Activated CD8-positive, alpha-beta memory T cell treated with anti-CD3 and anti-CD28 coated beads, Interleukin-2, amount 50 U/mL, for 4 hours (primary cell): ENCODE measurements around the gene CACNB2.
"Not testable (repeated sequence)": the region's sequence is repeated elsewhere in the genome, so short reads cannot be mapped to it uniquely, and the experiment has no call there.

Experiments used
- DNase-seq: peaks from one replicate; pipeline ENCODE4 v3.0.0-alpha.2; 2020

Gene CACNB2

DNA sequence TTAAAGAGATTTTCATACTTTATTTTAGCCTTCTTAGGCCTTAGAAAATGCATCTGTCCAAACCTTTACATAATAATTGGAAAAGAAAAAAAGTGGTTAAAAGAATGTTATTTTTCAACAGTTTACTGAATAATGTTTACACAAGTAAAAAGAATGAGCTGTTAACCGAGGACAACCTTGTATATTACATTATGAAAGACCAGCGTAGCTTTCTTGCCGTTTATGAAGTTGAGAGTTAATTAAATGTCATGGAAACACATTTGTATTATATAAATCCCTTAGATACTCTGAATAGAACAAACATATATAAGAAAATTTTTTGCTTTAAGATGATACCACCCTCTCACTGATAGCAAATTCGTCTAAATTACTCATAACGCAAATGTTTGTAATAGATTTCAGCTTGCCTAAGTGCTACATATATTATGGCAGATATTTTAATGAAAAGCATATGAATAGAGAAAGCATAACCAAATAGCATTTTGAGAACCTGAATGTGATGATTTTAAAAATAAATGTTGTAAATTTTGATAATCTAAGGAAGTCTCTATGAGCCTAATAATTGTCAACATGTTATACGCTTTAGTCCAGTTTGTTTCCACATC lies 9.1 kb downstream of the CACNB2 start:
- no peak for DNase-seq

DNA sequence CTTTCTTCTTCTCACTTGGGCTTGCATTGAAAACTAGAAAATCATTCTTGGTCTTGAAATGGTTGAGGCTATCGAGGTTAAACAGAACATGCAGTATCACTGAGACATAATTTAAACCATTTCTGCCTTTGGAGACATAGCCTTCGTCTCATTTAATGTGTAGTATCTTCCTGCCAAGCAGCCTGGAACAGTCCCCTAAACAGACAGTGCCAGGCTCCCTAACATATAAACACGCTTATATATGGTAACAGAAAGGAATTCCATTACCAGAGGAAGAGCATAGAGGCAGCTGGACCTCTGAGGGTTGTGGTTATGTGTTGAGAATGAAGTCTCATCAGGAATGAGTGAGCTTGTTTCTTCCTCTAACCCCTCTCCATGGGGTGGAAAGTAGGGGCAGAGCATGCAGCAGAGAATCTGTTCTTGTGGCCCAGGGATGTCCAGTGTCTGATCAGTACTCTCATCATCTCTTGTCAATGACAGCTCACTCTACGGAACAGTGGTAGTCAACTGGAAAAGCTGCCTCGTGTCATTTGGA lies 11.2 kb downstream of the CACNB2 start:
- DNase-seq = no peak

DNA sequence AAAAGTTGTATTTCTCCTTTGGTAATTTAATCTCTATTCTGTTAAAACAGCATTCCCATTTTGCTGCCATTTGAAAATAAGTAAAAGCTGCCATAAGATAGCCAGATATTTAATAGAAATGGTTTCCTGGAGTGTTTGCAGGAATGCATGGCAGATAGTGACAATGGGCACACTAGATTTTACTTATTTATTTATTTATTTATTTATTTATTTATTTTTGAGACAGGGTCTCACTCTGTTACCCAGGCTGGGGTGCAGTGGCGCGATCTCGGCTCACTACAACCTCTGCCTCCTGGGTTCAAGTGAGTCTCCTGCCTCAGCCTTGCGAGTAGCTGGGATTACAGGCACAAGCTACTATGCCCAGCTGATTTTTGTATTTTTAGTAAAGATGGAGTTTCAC lies 13.2 kb downstream of the CACNB2 start:
- not testable (repeated sequence) for DNase-seq

DNA sequence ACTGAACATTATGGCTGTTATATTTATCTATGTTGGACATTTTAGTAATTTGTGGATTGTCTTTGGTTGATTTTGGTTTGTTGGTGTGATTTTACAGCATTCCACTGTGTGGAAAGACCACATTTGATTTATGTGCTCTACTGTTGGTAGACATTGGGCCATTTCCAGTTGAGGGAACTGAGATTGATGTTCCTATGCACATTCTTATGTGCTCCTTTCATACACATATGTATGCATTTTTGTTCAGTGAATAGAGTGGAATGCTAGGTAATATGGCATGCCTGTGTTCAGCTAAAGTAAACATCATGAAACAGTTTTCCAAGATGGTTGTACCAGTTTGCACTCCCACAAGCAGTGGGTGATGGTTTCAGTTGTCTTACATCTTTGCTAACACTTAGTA lies 15.1 kb downstream of the CACNB2 start:
- no peak for DNase-seq

DNA sequence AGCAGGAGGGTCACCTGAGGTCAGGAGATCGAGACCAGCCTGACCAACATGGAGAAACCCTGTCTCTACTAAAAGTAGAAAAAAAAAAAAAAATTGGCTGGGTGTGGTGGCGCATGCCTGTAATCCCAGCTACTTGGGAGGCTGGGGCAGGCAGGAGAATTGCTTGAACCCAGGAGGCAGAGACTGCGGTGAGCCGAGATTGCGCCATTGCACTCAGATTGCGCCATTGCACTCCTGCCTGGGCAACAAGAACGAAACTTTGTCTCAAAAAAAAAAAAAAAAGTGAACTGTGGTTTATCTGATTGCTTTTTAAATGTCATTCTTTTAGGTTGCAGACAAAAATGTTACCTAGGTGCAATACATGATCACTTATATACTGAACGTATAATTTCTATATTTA lies 16.6 kb downstream of the CACNB2 start:
- not testable (repeated sequence) for DNase-seq

DNA sequence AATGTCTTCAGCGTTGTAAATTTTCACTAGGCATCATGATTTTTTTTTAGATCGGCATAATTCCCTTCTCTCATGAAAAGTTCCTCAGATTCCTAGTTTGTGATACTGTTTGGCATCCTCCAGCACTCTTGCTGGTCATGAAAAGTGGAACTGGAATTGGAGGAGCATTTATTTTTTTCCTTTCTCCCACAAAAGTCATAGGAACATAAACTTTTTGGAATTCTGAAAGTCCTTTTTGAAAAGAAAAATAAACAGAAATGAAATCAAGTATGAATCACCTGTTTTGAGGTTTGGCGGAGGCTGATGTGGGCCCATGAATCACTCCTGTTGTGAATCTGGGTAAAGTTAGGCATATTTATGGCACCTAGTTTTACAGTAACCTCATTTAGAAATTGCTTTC lies 17.7 kb downstream of the CACNB2 start:
- DNase-seq = no peak

DNA sequence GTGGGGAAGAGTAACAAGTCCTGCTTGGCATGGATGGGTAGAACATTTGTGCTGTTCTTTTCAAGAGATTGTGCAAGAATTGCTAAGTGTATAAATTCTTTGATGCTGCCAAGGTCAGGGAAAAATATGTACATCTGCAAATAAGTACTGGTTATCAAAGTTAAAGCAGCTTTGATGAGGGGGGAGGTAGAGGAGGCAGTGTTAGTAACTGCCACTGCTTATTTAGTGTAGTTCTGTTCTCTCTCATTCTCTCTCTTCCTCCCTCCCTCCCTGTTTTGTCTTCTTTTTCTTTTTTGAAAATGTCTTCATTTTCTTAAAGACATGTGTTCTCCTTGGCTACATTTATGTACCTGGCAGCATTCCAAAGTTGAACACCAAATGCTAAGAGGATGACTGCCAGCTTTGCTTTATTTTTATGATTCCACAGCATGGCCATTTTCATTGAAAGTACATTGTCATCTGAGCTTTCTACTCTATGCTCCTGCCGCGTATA lies 18.6 kb downstream of the CACNB2 start:
- DNase-seq = no peak

DNA sequence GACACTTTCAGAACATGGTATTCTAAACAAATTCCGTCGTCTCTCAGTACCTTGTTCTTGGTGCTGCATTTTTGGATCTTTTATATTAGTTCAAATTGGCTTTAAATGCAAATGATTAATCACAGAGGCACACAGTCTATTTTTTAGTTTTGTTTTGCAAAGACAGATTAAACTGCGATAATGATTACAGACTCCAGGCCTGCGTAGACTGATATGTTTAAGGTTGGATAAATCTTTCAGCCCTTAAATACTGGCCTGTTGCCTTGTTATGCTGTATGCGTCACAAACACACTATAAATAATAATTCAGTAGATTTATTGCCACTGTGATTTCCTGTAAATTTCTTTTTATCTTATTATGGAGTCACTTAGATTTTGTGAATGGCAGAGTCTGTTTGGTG lies 19.3 kb downstream of the CACNB2 start:
- no peak for DNase-seq

DNA sequence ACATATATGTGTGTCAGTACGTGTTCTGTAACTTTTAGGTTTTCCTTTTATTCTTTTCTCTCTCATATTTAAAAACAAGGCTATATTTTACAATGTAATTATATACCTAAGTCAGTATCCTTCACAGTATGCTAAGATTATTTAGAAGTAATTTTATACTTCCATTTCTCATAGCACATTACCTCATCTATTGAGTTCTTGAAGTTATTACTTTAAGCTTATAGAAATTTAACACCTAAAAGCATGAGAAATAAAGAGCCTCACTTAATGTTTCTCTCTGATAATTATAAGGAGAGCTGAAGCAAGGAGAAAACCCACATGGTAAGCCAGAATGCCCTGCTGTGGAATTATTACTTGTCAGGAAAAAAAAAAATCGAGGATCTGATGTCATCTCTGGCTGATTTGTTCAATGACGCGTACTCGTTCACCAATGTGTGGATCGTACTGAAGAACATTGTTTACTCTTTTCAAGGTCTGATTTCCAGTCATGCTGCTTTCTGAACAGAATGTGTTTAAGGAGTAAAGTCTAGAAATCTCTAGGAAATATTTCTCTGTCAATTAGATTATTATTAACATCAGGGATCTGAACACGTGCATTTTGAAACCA lies 21.9 kb downstream of the CACNB2 start:
- no peak for DNase-seq

DNA sequence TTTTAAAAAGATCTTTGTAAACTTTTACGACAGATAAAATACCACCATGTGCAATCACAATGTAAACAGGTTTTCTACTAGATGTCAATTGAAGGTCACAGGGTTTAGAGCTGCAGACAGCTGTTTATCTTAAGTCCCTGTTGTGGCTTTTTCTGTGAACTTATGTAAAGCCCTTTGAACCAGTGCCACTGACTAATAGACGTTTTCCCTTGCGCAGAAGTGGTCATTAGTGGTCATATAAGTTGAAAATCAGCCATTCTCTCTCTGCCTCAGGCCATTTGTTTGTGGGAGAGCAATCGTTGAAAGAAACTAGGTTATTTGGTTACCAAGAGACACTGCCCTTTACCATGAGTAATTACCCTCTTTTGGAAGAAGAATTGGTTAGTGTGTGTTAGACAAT lies 23.9 kb downstream of the CACNB2 start:
- no peak for DNase-seq

DNA sequence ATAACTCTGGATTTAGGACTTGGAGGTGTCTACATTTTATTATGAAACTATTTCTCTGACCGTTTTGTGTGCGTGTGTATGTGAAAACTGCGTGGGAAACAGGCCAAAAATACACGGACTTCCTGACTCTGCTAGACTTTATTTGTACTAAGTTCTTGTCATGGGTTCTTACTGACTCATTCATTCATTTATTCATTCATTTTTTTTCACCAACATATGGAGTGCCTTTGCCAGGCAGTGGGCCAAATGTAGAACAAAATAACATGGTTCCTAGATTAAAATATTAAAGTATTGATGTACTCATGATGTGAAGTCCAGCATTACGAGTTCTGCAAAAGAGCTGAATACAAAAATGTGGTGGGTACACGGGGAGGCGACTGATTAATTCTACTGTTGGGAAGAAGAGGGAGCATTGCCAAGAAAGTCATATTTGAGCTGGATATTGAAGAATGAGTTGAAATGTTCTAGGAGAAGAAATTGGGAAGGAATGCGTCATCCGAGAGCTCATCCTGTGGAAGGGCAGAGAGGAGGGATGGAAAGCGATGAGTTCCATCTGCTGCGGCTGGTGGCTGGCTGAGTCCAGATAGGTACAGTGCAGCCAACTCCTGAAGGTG lies 24.6 kb downstream of the CACNB2 start:
- DNase-seq = no peak

DNA sequence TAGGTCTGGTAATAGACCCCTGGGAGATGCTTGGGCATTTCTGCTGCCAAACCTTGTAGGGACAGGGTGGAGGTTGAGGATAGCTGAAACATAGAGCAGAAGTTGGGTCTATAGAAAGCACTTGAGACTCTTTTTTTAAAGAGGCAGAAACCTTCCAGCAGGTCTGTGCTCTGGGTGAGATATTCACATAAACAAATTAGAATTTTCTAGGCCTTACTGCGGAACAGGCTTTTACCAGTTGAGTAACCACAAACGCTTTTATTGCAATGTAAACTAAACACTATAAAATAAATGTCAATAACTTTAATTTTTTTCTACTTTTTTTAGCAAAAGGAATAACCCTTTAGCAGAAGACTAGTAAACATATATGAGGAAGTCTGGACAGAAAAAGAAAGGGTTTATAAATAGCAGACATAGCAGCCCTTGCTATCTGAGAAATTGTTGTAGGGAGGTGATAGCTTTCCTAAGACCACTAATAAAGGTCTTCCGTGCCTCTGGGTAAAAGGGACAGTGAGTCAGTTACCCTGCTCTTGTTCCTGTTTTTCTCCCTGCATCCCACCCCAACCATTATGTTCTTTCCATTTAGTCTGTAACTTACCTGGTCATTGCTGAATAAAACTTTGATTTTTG lies 38.7 kb downstream of the CACNB2 start:
- DNase-seq = no peak

DNA sequence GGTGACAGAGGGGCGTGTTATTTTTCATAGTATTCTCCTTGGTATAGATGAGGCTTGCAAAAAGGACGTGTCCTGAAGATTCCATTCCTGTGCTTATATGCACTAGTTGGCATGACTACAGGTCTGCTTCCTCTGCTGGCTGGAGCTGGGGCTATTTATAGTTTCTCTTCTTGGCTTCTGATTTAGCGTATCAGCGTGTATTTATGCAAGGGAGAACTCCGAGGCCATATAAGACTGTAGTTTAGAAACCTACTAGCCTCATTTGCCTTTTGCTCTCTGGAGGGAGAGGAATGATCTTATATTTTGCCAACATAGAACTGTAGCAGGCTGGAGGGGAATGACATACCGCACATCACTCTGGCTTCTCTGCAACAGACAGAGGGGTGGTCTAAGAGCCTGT lies 39.7 kb downstream of the CACNB2 start:
- DNase-seq = no peak

DNA sequence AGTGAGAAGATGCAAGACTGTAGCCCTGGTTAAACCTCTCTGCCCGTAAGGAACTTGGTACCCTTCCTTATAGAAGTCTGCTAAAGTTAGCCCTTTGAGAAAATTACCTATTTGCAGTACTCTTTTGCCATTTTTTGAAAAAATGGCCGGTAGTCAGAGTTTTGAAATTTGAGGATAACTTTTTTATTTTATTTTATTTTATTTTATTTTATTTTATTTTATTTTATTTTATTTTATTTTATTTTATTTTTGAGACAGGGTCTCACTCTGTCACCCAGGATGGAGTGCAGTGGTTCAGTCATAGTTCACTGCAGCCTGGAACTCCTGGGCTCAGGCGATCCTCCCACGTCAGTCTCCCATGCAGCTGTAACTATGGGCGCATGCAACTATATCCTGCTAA lies 41.2 kb downstream of the CACNB2 start:
- not testable (repeated sequence) for DNase-seq

DNA sequence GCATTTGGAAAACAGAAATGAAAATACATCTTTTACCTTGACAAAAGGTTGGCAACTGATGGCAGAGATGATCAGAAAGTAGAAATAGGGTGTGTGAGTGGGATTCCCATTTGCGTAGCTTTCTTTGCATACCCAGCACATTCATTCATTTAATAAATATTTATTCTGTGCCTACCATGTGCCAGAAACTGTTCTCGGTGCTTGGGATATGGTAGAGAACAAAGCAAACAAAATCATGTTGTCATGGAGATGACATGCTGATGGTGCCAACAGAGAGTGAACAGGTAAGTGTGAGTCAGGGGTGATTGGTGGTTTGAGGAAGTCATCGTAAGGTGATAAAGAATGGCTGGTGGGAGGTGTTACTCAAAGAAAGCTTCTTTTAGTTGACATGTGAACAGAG lies 45.4 kb downstream of the CACNB2 start:
- no peak for DNase-seq

DNA sequence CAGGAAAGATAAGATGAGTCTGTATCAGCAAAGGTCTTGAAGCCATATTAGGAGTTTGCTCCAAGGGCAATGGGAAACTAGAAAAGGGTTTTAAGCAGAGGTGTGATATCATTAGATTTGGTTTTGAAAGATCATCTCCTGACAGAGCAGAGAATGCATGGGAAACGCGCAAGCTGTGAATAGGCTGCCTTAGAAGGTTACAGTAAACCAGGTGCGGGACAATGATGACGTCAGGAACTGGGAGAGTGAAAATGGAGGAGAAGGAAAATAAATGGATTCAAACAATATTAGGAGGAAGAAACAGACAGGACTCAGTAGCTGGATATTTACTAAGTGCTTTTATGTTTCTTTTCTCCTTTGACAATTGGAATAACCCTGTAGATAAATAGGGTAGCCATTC lies 50.6 kb downstream of the CACNB2 start:
- DNase-seq = no peak

DNA sequence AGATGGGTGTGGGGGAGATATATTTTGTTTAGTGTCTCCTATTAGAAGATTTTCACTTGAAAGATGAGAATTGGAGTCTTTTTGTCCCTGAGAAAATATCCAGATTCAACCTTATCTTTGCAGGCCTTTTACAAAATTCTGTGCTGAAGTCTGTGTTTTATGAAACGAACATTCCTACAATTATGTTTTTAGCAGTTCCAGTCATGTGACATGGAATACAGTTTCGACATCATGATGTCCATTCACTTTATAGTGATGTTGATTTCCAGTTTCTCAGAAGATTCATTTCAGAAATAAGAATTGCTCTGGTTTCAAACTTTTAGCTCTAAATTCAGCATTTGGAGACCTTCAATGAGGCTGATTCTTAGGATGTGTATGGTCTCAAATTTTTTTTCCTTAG lies 54.4 kb downstream of the CACNB2 start:
- DNase-seq = no peak

DNA sequence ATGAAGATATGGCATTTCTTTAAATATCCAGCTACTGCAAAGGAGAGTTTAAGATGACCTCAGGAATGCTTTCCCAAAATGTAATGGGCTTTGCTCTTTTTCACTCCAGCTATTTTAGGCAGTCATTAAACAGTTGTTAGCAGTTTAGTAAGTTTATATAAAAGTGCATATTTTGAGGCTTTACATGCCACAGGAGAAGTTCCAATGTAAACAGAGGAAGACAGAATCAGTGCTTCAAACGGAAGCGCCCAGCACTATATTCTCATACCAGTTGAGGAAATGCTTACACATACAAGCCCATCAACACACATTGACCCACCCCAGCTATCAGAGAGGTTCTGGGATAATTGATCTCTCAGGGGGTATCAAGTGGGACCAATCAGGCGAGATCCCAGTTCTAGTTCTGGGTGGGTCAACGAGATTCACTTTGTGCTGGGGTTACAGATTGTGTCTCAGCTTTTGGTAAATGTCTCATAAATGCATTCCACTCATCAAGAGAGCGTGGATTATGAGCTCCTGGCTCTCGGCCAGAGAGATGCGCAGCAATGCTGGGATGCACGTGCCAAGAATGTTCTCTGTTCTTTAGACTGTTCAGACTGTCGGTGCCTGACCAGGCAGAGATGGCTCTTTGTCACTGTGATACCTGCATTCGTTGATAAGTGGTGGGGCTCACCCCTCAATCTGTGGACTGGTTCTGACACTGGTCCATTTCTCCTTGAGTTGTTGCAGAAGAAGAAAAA lies 55.0 kb downstream of the CACNB2 start:
- no peak for DNase-seq

DNA sequence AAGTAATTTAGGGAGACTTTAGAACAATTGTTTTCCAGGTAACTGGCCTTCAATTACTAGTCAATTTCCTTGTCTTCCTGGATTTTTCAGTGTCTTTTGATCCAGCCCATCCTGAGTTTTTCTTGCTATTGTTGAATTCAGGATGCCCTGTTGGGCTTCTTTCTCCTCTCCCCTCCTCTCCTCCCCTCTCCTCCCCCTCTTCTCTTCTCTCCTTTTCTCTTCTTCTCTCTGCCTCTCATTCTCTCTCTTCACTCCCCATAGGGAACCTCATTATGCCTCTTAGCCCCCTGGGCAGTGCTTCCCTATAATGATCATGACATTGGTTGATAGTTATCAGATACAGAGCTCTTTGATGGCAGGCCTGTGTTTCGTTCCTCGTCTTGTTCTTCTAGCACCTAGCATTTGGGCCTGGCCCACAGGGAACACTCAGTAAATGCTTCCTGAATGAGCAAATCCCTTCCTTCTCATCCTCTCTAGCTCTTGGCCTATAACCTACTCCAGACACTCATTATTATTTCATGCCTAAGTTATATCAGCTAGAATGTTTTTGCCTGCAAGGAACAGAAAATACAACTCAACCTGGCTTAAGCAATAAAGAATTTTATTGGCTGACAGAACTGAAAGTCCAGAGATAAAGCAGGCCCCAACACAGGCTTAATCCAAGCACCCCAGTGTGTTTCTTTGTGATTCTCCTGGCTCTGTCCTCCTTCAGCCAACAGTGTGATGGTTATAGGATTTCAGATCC lies 56.8 kb downstream of the CACNB2 start:
- no peak for DNase-seq

DNA sequence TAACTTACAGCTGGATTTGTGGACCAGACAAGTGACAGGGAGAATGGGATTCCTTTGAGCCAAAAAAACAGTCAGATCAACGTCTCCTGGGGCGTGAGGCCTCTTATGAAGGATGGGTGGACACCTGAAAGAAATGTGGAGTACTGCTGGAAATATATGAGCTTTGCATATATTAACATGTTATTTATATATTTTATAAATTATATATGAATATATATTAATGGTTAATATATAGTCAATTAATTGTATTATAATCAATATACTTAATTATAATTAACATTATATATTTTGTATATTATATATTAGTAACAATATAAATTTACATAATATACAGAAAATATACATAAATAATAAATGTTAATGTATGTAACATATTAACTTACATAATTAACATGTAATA lies 57.5 kb downstream of the CACNB2 start:
- no peak for DNase-seq

DNA sequence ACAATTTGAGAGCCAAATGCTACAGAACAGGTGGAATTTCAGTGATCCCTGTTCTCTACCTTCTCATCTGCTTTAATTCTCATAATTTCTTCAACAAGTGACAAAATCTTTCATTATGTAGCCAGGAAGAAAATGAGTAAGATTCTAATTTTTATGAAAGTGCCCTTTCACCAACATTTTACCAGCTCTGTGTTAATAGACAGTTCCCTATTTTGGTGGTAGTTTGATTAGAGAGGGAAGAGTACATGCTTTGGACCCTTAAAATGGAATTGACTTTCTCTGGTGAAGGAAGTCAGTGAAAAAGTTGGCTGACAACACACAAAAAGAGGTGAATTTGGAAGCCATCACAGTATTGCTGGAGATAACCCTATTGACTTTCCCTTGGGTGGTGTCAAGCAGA lies 61.7 kb downstream of the CACNB2 start:
- DNase-seq = no peak

DNA sequence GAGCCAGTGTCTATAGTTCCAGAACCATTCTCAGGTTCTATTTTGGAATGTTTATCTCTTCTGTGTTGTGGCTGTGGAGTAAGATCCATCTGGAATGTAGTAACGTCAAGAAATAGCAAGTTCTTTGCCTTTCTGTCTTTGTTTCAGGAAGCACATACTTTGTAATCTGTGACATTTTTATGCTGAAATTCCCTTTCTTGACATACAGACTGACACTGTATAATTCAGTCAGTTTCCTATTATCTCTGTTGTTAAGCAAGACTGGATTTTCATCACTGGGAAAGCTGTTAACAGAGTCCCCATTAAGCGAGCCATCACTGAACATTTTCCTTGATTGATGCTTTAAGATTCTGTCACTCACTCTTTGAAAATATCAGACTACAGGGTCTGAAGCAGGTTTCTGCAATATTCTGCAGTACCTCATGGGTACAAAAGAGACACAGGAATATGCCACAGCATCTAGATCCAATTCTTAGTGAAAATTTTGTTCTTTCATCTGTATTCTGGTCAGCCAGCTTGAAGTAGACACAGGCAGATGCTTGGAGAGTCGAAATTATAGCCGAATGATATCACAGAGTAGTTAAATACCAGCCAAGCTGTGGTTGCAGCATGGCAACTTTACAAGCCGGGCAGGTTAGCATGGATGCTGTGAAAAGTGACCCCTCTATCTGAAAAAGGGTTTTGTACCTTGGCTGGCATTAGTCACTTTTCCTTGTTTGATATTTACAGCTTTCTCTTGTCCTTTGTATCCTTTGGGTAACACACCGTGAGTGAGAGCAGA lies 62.6 kb downstream of the CACNB2 start:
- DNase-seq = no peak
